ENCODE measurements around the gene PDE3B. TPM values are rescaled to one million over a fixed set of nuclear protein-coding genes. Genes with fewer than 3 reads are reported as not detected.
"Not testable (repeated sequence)": the region's sequence is repeated elsewhere in the genome, so short reads cannot be mapped to it uniquely, and the experiment has no call there.

Gene PDE3B
- polyA plus RNA-seq, 1 of the 3 experiments (the other 2 are of a cell fraction): 0.26 TPM

DNA sequence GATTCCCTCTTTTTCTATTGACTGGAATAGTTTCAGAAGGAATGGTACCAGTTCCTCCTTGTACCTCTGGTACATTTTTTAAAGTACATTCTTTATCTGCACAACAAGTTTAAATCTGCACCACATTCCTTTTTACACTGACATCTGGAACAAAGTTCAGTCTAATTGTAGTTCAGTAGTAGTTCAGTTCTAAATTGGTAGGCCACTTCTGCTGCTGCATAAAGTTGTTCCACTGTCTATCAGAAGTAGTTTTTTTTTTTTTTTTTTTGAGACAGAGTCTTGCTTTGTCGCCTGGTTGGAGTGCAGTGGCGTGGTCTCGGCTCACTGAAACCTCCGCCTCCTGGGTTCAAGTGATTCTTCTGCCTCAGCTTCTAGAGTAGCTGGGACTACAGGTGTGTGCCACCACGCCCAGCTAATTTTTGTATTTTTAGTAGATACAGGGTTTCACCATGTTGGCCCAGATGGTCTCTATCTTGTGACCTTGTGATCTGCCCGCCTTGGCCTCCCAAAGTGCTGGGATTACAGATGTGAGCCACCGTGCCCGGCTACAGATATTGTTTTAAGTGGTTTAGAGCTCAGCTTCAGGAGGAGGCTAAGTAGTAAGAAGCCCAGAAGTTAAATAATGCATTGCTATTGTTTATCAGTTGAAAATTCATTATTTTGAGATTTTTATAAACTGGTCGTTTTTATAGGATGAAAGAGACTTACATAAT lies 115.9 kb downstream of the PDE3B start:
- H3K79me2 ChIP-seq (ENCODE audit: insufficient read depth); H3K4me1 ChIP-seq (ENCODE audit: control insufficient read depth in 1 of 2, insufficient read depth in 2 of 2, low read depth in 1 of 2, low read length in 1 of 2); H3K9me2 ChIP-seq; POLR2A ChIA-PET; H3K36me3 ChIP-seq (replicated peaks in 1 of 2; ENCODE audit: control insufficient read depth in 1 of 2, insufficient read depth in 2 of 2, low read length in 1 of 2); H3K4me3 ChIP-seq (ENCODE audit: low read depth in 2 of 2, low read length in 1 of 2); H3K27me3 ChIP-seq (ENCODE audit: insufficient read depth); H3K9ac ChIP-seq; H3K27ac ChIP-seq (ENCODE audit: low read depth in 2 of 2, low read length in 1 of 2); DNase-seq; H2AFZ ChIP-seq (ENCODE audit: low read depth); H3K9me3 ChIP-seq; H3F3A ChIP-seq (replicated peaks; ENCODE audit: insufficient read depth); H3K4me2 ChIP-seq; CTCF ChIA-PET; H4K20me1 ChIP-seq (ENCODE audit: insufficient read depth): not testable (repeated sequence)
- 64% methylated on average over 9 of the region's 9 CpGs for WGBS (ENCODE audit: low lambda C conversion rate)

DNA sequence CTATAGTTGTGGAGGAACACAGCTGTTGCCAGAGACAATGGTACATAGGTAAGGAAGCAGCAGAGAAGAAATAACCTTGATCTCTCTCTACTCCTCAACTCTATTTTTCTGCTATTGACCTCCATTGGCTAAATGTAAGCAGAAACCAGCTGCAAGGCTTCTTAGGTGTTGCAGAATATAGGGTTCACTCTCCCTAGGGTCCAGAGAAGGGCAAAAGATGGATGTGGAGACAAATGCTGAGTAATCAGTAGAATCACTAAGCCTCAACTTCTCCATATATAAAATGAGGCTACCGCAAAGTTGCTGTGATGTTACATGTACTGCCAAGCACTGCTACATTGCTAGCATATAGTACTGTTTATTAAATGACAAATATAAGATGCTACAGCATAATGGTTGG lies 120.6 kb downstream of the PDE3B start:
- DNase-seq: no peak
- Histone ChIP-seq H3K36me3 (replicated peaks in 1 of 2; ENCODE audit: control insufficient read depth in 1 of 2, insufficient read depth in 2 of 2, low read length in 1 of 2) (no peaks in the 10 kb centered on the region), H3K4me3 (ENCODE audit: low read depth in 2 of 2, low read length in 1 of 2) (no peak overlapping the region), H3K4me1 (ENCODE audit: control insufficient read depth in 1 of 2, insufficient read depth in 2 of 2, low read depth in 1 of 2, low read length in 1 of 2) (peaks cover 0 to 6% of the 10 kb centered on the region in 2 experiments; a peak in 1 of 4 replicates), H3K4me2 (no peak overlapping the region), H3K9me3 (no peaks in the 10 kb centered on the region), H2AFZ (ENCODE audit: low read depth) (no peak overlapping the region), H3K9ac (no peak overlapping the region), H3K79me2 (ENCODE audit: insufficient read depth) (no peaks in the 10 kb centered on the region), H3K27me3 (ENCODE audit: insufficient read depth) (no peaks in the 10 kb centered on the region), H3F3A (replicated peaks; ENCODE audit: insufficient read depth) (no peaks in the 10 kb centered on the region), H4K20me1 (ENCODE audit: insufficient read depth) (no peaks in the 10 kb centered on the region), H3K9me2 (no peaks in the 10 kb centered on the region), H3K27ac (ENCODE audit: low read depth in 2 of 2, low read length in 1 of 2) (no peak overlapping the region; a peak in 1 of 4 replicates)
- ChIA-PET CTCF (interaction anchor here (0.5 to 2.1 kb wide), 6 partner anchors 9 to 228 kb away, joined by 3 to 5 read pairs (median 3); partner anchors contain the start of gene PDE3B), POLR2A (no interaction called here)
- no peak for TF ChIP-seq CHD2 (IDR thresholded peaks at IDR 0.05; ENCODE audit: low read length, partially characterized antibody)
- TF ChIP-seq, protein P1, sequence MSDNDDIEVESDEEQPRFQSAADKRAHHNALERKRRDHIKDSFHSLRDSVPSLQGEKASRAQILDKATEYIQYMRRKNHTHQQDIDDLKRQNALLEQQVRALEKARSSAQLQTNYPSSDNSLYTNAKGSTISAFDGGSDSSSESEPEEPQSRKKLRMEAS (IDR thresholded peaks at IDR 0.05; ENCODE audit: low read depth): no peak
- TF ChIP-seq SIN3A (IDR thresholded peaks at IDR 0.05; ENCODE audit: borderline replicate concordance, low read depth, low read length): no peak
- TF ChIP-seq, protein P2, sequence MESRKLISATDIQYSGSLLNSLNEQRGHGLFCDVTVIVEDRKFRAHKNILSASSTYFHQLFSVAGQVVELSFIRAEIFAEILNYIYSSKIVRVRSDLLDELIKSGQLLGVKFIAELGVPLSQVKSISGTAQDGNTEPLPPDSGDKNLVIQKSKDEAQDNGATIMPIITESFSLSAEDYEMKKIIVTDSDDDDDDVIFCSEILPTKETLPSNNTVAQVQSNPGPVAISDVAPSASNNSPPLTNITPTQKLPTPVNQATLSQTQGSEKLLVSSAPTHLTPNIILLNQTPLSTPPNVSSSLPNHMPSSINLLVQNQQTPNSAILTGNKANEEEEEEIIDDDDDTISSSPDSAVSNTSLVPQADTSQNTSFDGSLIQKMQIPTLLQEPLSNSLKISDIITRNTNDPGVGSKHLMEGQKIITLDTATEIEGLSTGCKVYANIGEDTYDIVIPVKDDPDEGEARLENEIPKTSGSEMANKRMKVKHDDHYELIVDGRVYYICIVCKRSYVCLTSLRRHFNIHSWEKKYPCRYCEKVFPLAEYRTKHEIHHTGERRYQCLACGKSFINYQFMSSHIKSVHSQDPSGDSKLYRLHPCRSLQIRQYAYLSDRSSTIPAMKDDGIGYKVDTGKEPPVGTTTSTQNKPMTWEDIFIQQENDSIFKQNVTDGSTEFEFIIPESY (IDR thresholded peaks at IDR 0.05; ENCODE audit: borderline replicate concordance, low read depth): no peak
- TF ChIP-seq, protein P3, sequence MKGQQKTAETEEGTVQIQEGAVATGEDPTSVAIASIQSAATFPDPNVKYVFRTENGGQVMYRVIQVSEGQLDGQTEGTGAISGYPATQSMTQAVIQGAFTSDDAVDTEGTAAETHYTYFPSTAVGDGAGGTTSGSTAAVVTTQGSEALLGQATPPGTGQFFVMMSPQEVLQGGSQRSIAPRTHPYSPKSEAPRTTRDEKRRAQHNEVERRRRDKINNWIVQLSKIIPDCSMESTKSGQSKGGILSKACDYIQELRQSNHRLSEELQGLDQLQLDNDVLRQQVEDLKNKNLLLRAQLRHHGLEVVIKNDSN (IDR thresholded peaks at IDR 0.05; ENCODE audit: borderline replicate concordance, low read depth): no peak
- TF ChIP-seq RFX5 (IDR thresholded peaks at IDR 0.05; ENCODE audit: low read length): no peak
- TF ChIP-seq, protein P4, sequence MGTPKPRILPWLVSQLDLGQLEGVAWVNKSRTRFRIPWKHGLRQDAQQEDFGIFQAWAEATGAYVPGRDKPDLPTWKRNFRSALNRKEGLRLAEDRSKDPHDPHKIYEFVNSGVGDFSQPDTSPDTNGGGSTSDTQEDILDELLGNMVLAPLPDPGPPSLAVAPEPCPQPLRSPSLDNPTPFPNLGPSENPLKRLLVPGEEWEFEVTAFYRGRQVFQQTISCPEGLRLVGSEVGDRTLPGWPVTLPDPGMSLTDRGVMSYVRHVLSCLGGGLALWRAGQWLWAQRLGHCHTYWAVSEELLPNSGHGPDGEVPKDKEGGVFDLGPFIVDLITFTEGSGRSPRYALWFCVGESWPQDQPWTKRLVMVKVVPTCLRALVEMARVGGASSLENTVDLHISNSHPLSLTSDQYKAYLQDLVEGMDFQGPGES (IDR thresholded peaks at IDR 0.05; ENCODE audit: low read depth, low read length): no peak
- no peak for TF ChIP-seq MXI1 (IDR thresholded peaks at IDR 0.05; ENCODE audit: low read depth, low read length)
- no peak for TF ChIP-seq NFIC (IDR thresholded peaks at IDR 0.05; ENCODE audit: borderline replicate concordance)
- TF ChIP-seq SMC3 (IDR thresholded peaks at IDR 0.05; ENCODE audit: low read depth, low read length): no peak
- TF ChIP-seq FOXJ3 (CRISPR knock-in tag; IDR thresholded peaks at IDR 0.05): no peak
- TF ChIP-seq, protein P5, sequence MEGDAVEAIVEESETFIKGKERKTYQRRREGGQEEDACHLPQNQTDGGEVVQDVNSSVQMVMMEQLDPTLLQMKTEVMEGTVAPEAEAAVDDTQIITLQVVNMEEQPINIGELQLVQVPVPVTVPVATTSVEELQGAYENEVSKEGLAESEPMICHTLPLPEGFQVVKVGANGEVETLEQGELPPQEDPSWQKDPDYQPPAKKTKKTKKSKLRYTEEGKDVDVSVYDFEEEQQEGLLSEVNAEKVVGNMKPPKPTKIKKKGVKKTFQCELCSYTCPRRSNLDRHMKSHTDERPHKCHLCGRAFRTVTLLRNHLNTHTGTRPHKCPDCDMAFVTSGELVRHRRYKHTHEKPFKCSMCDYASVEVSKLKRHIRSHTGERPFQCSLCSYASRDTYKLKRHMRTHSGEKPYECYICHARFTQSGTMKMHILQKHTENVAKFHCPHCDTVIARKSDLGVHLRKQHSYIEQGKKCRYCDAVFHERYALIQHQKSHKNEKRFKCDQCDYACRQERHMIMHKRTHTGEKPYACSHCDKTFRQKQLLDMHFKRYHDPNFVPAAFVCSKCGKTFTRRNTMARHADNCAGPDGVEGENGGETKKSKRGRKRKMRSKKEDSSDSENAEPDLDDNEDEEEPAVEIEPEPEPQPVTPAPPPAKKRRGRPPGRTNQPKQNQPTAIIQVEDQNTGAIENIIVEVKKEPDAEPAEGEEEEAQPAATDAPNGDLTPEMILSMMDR (IDR thresholded peaks at IDR 0.05): no peak
- 100% methylated on average over 1 of the region's 1 CpG for WGBS (ENCODE audit: low lambda C conversion rate)

Data from SK-N-SH (cell line).